Body of pancreas (tissue), 4 donors: ENCODE results near the gene PDYN. TPM values are rescaled to one million over a fixed set of nuclear protein-coding genes. Genes with fewer than 3 reads are reported as not detected.

ENCODE experiments used
- ATAC-seq: fragments of 150-250 bp; one replicate; pipeline ENCODE4 v1.9.1; 2016
- DNase-seq, 4 donors: peaks; one replicate each; pipeline ENCODE4 v3.0.0-alpha.2; 2019
- H3K27ac ChIP-seq, 4 donors: fragments of 200-600 bp; sonication (generic); 1 replicate in 3 of 4; 2 replicates in 1 of 4; pipeline versions ENCODE4 v1.5.1 to v1.6.1; 2016 to 2019; ENCODE audit warnings: mild to moderate bottlenecking in 1 of 4, mixed read lengths in 1 of 4, moderate library complexity in 1 of 4
- H3K27me3 ChIP-seq, 2 donors: fragments of 200-600 bp; sonication (generic); one replicate each; pipeline ENCODE4 v1.6.0; 2016; ENCODE audit warnings: mild to moderate bottlenecking in 1 of 2
- H3K36me3 ChIP-seq, 2 donors: fragments of 200-600 bp; sonication (generic); replicated peaks in 1 of 2; 2 replicates each; pipeline ENCODE4 v1.5.1; 2016; ENCODE audit warnings: low read depth in 2 of 2; ENCODE audit not compliant: insufficient read depth in 1 of 2
- H3K4me1 ChIP-seq: fragments of 200-600 bp; sonication (generic); one replicate; pipeline ENCODE4 v1.6.0; 2016
- H3K4me3 ChIP-seq, 2 donors: fragments of 200-600 bp; sonication (generic); 1 replicate in 1 of 2; 2 replicates in 1 of 2; pipeline ENCODE4 v1.5.1; 2016 to 2019
- H3K9me3 ChIP-seq, 3 donors: fragments of 200-600 bp; sonication (generic); 1 replicate in 2 of 3; 2 replicates in 1 of 3; pipeline ENCODE4 v1.5.1; 2016
- POLR2A ChIP-seq, 3 donors: fragments of 450-650 bp; IDR thresholded peaks; one replicate each; pipeline ENCODE4 v1.6.1; 2016; ENCODE audit warnings: antibody characterized with exemption in 3 of 3, mild to moderate bottlenecking in 2 of 3
- WGBS, 2 donors: methylation state at CpG; one replicate each; pipeline ENCODE4 v1.1.5; 2017; 5-methylcytosine and 5-hydroxymethylcytosine counted together
- intact Hi-C: fragments of 100-400 bp; cut with DNase I; formaldehyde crosslinking; loops from one replicate; pipeline ENCODE4 v1.15.1; 2023
- total RNA-seq, 2 donors: library from RNA; depleted of rRNA; stranded (reverse); fragments of >200 nt; gene quantifications; one replicate each; pipeline ENCODE4 v1.1.0, GENCODE V29; 2016
- TF ChIP-seq, protein P1 (sequence below), 7 experiments: fragments of 450-650 bp in 4 of 7; fragments of 200-600 bp in 3 of 7; sonication (generic) in 3 of 7; IDR thresholded peaks; one replicate each; pipeline ENCODE4 v1.5.1; 2016 to 2019; ENCODE audit warnings: antibody characterized with exemption in 7 of 7

PDYN gene
- total RNA-seq, 2 donors from 2014 or later: not detected

DNA sequence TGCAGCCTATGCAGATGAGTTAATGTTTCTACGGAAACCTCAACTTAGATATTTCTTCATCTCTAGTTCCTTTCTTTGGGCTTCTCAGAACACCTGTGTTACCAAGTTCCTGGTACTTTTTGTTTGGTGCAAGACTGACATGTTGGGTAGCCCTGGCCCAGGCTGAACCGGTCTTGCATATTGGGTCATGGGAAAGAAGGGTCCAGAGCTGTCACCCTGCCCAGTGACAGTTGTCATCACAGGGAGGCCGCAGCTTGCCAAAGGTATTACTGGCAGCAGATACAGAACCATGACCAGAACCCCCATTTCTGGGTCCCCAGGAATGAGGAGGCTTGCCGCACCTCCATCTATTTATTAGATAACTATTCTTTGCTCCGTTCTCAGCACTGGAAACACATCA lies 40.2 kb downstream of the PDYN start:
- Histone ChIP-seq H3K36me3 (no peaks in the 10 kb centered on the region), H3K27ac (no peak overlapping the region), H3K4me1 (no peaks in the 10 kb centered on the region), H3K27me3 (no peaks in the 10 kb centered on the region), H3K9me3 (no peaks in the 10 kb centered on the region), H3K4me3 (no peak overlapping the region)
- no peak for TF ChIP-seq POLR2A (IDR thresholded peaks at IDR 0.05)
- TF ChIP-seq, protein P1, sequence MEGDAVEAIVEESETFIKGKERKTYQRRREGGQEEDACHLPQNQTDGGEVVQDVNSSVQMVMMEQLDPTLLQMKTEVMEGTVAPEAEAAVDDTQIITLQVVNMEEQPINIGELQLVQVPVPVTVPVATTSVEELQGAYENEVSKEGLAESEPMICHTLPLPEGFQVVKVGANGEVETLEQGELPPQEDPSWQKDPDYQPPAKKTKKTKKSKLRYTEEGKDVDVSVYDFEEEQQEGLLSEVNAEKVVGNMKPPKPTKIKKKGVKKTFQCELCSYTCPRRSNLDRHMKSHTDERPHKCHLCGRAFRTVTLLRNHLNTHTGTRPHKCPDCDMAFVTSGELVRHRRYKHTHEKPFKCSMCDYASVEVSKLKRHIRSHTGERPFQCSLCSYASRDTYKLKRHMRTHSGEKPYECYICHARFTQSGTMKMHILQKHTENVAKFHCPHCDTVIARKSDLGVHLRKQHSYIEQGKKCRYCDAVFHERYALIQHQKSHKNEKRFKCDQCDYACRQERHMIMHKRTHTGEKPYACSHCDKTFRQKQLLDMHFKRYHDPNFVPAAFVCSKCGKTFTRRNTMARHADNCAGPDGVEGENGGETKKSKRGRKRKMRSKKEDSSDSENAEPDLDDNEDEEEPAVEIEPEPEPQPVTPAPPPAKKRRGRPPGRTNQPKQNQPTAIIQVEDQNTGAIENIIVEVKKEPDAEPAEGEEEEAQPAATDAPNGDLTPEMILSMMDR (IDR thresholded peaks at IDR 0.05): no peak
- intact Hi-C loops: no loop called here
- WGBS, 2 donors: 85 to 100% methylated on average over 4 to 5 of the region's 5 CpGs
- ATAC-seq: no peak
- no peak for DNase-seq

DNA sequence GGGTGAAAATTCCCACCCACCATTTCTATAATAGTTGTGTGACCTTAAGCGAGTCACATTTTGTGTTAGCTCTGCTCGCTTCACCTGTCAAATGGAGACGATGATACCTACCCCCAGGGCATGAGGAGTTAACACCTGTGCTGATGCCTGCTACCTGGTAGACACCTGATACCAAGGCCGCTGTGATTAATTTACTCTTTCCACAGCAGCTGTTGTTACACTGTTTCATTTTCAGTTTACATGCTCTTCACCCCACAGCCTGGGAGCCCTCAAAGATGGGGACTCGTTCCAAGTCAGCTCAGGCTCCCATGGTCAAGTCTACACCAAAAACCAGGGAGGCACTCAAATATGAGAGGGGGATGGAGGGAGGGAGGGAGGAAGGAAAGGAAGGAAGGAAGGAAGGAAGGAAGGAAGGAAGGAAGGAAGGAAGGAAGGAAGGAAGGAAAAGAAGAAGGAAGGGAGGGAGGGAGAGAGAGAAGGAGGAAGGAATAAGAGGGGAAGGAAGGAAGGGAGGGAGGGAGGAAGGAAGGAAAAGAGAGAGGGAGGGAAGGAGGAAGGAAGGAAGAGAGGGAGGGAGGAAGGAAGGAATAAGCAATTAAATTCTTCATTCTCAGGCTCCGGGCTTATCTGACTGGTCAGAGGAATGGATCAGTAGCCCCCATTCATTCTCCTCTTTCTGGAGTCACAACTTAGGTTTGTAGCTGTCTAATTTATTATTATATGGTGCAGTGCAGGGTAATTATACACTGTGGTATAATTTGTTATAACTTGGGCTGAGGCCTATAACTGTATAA lies 40.9 kb downstream of the PDYN start:
- ATAC-seq: no peak

DNA sequence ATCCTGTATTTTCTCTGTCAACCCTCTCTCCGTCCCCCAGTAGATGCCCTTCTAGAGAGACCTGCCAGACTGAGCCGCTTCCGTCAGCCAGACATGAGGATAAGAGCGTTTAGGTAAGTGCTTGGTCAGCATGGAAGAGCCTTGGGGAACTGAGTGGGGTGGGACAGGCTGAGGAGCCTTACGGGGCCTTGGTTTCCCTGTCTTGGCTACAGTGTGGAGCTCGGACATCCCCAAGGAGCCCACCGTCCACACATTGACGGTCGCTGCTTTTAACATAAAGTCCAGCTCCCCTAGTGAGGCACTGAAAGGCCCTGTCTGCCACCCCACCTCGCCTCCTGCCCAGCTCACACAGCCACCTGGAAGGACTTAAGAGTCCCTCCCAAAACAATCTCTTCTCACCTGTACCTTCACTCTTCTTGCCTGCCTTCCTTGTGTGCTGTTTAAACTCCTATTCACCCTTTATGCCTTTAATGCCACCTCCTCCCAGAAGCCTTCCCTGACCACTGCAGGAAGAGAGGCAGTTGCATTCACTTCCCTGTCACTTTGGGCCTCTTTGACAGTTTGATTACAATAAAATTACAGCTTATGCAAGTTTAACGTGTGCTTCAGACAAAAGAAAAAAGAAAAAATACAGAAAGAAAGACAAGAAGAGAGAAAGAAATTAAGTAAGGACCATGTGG lies 42.3 kb downstream of the PDYN start:
- Histone ChIP-seq H3K27ac (no peak overlapping the region), H3K27me3 (no peaks in the 10 kb centered on the region), H3K4me3 (no peak overlapping the region), H3K36me3 (no peaks in the 10 kb centered on the region), H3K9me3 (no peaks in the 10 kb centered on the region), H3K4me1 (no peaks in the 10 kb centered on the region)
- DNase-seq (no peak), ATAC-seq (no peak)
- WGBS, 2 donors: 67 to 82% methylated on average over 10 to 11 of the region's 11 CpGs
- TF ChIP-seq, protein P1 (IDR thresholded peaks at IDR 0.05): no peak
- TF ChIP-seq POLR2A (IDR thresholded peaks at IDR 0.05): no peak
- intact Hi-C loops: no loop called here

More for the DNA sequence above, 40.9 kb downstream of the PDYN start:
- no peak for DNase-seq
- H3K36me3 ChIP-seq: no peaks in the 10 kb centered on the region
- no peak overlapping the region for H3K27ac ChIP-seq
- H3K4me3 ChIP-seq: no peak overlapping the region
- intact Hi-C loops: no loop called here
- TF ChIP-seq, protein P1 (IDR thresholded peaks at IDR 0.05): no peak
- no peak for TF ChIP-seq POLR2A (IDR thresholded peaks at IDR 0.05)
- no peaks in the 10 kb centered on the region for H3K27me3 ChIP-seq
- no peaks in the 10 kb centered on the region for H3K4me1 ChIP-seq
- 32 to 46% methylated on average over 6 of the region's 6 CpGs for WGBS, 2 donors
- H3K9me3 ChIP-seq: no peaks in the 10 kb centered on the region

DNA sequence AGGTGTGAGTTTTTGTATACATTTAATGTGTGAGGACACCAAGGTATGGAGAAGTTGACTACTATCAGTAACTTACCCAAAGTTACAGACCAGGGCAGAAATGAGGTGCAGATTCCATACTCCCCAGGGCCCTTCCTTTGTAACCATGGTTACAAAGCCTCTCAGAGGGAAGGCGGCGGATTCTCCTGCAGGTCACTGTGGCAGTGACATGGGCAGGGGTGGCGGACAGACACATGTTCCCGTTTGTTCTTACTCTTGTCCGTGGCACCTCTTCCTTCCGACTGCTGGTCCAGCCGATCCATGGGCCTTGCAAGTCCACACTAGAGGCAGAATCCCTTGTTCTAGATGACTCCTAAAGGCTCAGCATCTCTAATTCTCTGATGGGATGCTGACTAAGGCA lies 43.0 kb downstream of the PDYN start:
- intact Hi-C loops: no loop called here
- DNase-seq (no peak), ATAC-seq (no peak)
- Histone ChIP-seq H3K9me3 (no peaks in the 10 kb centered on the region), H3K27ac (no peak overlapping the region), H3K27me3 (no peaks in the 10 kb centered on the region), H3K4me3 (no peak overlapping the region), H3K36me3 (no peaks in the 10 kb centered on the region), H3K4me1 (peaks cover 4% of the 10 kb centered on the region)
- WGBS, 2 donors: 81 to 82% methylated on average over 7 of the region's 7 CpGs
- TF ChIP-seq POLR2A (IDR thresholded peaks at IDR 0.05): no peak
- TF ChIP-seq, protein P1 (IDR thresholded peaks at IDR 0.05): no peak
